GM12891 (cell line): Measurements from ENCODE around the gene THEM4.

Experiments
- PAX5 ChIP-seq: IDR thresholded peaks from 2 replicates; pipeline ENCODE4 v1.6.1; 2011; ENCODE audit warnings: low read length, moderate library complexity, mild to moderate bottlenecking; ENCODE audit not compliant: insufficient read depth, severe bottlenecking
- POLR2A ChIP-seq: IDR thresholded peaks from 2 replicates; pipeline ENCODE4 v1.6.1; 2011; ENCODE audit warnings: low read depth, low read length, control low read depth
- POLR2AphosphoS5 ChIP-seq: IDR thresholded peaks from 2 replicates; pipeline ENCODE4 v1.6.1; 2011; ENCODE audit warnings: low read depth, low read length, control low read depth
- POU2F2 ChIP-seq: IDR thresholded peaks from 2 replicates; pipeline ENCODE4 v1.6.1; 2011; ENCODE audit warnings: low read depth, mild to moderate bottlenecking, control low read depth, low read length, moderate library complexity
- SPI1 ChIP-seq: IDR thresholded peaks from 2 replicates; pipeline ENCODE4 v1.6.1; 2011; ENCODE audit warnings: low read depth, low read length, control low read depth
- TAF1 ChIP-seq: IDR thresholded peaks from 2 replicates; pipeline ENCODE4 v1.6.1; 2011; ENCODE audit warnings: low read depth, low read length, control low read depth

GRCh38 chr1:151825751-151826660 is 83.3 kb downstream of the THEM4 start:
- TF ChIP-seq SPI1 (no peak), POLR2A (no peak), POLR2AphosphoS5 (no peak), TAF1 (no peak), POU2F2 (no peak), PAX5 (no peak)
